ENCODE measurements around the gene LSM7. TPM values are rescaled to one million over a fixed set of nuclear protein-coding genes. Genes with fewer than 3 reads are reported as not detected.
A peak's percentile ranks its signal among the peaks of the same experiment; 100 is the strongest.

LSM7 gene
- polyA plus RNA-seq, 12 donors, result 51.9 to 73.7 (median 62.8) TPM; not detected in 1

GRCh38 chr19:2306281-2306806 is 22.0 kb downstream of the LSM7 start:
- no peak for DNase-seq

GRCh38 chr19:2305452-2306280 is 22.7 kb downstream of the LSM7 start:
- DNase-seq, result no peak

DNA sequence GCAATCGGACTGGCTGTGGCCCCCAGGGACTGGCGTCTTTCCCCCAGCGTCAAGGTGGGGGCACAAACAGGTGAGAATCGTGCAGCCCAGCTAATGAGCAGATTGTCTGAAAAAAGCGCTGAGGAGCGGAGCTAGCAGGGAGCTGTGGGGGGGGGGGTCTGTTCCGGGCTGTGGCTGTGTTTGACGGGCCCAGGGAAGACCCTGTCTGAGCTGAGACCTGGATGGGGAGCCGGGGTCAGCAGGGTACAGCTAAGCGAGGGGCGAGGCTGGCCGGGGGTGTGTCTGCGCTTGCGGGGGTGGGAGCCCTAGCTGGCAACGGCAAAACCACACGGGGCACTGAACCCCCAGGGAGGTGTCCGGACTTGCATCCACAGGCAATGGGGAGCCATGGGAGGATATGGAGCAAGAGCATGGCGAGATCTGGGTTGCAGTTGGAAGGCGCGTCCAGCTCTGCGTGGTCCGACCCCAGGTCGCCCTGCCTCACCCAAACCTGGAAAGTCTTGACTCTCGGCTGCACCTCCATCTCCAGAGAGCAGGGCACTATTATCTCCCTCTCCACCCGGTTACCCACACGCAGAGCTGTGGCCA is 25.1 kb downstream of the LSM7 start:
- no peak for DNase-seq

GRCh38 chr19:2302319-2303210 is 25.8 kb downstream of the LSM7 start:
- peak; percentile 54 for DNase-seq

GRCh38 chr19:2300533-2300932 is 27.9 kb downstream of the LSM7 start:
- no peak for DNase-seq

DNA sequence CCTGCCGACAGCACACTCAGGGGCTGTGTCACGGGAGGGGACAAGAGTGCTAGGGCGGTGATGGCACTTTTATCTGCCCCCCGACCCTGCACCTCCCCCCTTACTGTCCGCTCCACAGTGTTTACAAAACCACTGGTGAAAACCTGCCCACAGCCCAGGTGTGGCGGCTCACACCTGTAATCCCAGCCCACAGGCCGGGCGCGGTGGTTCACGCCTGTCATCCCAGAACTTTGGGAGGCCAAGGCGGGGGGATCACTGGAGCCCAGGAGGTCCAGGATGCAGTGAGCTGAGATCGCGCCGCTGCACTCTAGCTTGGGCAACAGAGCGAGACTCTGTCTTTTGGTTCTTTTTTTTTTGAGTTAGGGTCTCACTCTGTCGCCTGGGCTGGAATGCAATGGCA is 32.2 kb downstream of the LSM7 start:
- no peak for DNase-seq

GRCh38 chr19:2294687-2295335 is 33.6 kb downstream of the LSM7 start:
- DNase-seq, result no peak

DNA sequence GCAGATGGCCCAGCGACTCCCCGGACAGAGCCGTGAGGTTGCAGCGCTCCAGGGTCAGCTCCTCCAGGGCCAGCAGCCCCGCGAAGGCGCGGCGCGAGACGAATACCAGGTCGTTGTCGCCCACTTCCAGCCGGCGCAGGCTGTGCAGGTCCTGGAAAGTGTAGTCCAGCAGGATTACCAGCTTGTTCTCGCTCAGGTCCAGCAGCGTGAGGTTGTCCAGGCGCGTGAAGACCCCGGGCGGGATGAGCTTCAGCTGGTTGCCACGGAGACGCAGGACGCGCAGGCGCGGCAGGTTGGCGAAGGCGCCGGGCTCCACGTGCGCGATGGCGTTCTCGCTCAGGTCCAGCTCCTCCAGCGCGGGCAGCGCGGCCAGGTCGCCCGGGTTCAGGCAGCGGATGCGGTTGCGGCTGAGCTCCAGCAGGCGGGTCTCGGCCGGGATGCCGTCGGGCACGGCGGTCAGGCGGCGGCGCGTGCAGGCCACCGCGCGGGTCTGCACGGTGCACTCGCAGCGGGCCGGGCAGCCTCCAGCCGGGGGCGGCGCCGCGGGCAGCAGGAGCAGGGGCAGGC is 37.1 kb downstream of the LSM7 start:
- no peak for DNase-seq

DNA sequence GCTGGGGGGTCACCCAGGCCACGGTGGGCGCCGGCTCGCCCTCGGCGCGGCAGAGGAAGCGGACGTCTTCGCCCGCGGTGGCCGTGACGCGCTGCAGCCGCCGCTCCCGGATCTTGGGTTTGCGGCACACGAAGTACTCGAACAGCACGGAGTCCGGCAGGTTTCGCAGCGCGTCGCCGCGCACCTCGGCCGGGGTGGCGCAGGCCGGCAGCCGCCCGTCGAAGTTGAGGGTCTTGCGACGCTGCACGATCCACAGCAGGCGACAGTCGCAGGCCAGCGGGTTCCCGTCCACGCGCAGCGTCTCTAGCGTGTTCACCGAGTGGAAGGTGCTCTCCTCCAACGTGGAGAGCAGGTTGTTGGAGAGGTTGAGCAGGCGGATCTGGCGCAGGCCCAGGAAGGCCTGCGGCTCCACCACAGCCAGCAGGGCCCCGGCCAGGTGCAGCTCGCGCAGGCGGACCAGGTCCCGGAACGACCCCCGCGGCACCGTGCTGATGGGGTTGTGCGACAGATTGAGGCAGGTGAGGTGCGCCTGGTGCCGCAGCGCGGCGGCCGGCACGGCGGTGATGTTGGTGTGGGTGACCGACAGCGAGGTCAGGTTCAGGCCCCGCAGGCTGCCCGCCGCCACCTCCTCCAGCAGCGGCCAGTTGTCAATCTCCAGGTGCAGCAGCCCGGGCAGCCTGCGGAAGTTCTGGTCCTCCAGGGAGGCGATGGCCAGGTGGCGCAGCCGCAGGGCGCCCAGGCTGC is 37.8 kb downstream of the LSM7 start:
- no peak for DNase-seq

DNA sequence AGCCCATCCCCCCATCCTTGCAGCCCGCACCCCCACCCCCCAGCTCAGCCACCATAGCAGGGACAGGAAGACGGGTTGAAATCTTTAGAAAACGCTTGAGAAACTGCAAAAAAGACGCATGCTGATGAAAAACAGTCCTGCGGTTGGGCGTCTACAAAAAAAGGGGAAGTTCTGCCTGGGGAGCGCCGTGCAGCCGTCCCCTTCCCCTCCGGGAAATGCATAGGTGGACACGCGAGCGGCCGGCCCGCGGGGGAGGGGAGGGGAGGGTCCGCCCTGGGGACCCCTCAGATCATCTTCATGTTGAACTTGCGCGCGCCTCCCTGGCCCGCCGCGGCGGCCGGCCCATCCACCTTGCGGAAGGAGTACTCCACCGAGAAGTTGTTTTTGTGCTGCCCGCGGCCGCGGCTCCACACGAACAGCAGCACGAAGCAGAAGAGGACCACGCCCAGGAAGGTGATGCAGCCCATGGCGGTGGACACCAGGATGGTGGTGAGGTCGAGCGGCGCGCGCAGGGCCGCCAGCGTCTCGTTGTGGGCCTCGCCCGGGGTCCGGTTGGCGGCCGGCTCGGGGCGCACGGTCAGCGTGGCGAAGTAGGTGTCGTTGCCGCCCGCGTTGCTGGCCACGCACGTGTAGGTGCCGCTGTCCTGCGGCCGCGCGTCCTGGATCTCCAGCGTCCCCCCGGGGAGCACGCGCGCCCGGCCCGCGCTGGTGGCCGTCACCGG is 38.5 kb downstream of the LSM7 start:
- no peak for DNase-seq

DNA sequence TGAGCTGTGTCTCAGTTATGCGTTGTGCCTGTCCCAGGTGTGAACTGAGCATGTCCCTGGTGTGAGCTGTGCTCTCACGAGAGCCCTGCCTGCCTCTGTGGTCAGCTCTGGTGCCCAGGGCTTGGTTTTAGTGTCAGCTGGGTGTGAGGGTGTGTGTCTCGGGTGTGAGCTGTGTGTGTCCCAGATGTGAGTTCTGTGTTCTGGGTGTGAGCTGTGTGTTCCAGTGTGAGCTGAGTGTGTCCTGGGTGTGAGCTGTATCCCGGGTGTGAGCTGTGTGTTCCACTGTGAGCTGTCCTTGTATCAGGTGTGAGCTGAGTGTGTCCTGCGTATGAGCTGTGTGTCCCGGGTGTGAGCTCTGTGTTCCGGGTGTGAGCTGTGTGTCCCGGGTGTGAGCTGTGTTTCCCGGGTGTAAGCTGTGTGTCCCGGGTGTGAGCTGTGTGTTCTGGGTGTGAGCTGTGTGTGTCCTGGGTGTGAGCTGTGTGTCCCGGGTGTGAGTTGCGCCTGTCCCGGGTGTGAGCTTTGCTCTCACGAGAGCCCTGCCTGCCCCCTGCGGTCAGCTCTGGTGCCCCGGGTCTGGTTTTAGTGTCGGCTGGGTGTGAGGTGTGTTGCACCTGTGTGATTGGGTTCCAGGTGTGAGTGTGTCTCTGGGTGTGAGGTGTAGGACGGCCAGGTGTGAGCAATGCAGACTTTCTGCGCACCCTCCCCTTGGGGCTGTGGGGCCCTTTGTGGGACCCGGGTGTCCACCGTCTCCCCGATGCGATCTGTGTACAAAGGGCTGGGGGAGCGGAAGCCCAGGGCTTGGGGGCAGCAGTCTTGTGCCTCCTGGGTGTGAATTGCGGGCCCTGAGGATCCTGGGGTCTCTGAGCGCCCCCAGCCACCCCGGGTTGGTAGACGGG is 39.3 kb downstream of the LSM7 start:
- DNase-seq, result no peak

- no peak for DNase-seq
Measured at GRCh38 chr19:2288338-2288817, 40.0 kb downstream of the LSM7 start.

DNA sequence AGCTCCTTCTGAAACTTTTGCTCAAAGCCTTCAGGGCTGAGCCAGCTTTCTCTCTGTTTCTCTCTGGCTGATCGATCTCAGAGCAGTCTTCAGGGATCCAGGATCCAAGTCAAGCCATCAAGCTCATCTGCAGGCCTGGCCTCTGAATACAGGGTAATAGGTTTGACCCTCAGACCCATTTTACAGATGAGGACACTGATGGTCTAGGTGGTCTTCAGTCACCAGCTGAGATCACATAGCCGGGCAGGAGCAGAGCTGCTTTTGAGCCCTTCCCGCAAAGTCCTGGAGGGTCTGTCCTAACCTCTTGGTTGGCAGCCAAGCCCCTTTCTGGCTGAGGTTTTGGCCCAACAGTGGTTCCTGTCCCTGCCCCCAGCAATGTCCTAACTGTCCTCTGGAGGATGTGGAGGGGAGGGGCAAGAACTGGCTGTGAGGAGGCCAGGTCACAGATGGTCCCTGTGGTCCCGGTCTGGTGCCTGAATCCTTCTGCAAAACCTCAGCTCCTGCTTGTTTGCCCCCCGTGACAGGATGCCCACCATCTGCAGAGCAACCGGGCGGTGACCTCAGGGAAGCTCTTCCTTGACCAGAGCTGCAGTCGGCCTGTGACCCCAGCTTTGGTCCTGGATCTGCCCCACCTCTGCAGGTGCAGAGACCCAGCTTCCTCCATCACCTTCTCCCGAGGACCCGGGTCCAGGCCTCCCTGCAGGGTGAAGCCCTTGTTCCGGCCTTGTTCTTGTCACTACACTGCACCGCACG is 40.6 kb downstream of the LSM7 start:
- DNase-seq, result no peak

DNA sequence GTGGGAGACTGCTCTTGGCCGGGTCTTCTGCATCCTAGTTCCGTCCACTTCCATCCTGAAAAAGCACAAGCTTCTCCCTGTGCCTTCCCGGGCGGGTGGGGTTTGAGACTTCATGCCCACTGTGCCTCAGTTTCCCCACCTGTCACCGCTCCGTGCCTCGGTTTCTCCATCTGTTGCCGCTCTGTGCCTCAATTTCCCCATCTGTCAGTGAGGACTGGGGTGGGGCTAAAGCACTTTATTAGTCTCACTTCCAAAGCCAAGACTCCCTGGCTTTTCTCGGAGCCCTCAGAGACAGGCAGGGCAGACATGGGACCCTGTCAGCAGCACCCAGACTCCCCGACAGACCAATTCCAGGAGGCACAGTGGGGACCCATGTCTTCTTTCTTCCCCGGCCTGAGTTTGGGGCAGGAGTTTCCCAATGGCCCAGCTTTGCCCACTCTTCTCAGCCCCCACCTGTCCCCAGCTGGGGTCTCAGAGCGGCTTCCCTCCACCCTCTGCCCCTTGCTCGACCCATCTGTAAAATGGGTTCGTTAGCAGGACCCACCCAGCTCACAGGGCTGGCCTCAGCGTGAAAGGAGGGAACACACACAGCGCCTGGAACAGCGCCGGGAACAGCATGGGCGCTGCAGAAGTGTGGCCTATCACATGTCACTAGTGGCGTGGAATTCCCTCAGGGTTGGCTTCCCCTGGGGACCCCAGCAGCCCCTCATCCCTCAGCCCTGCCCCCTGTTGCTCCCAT is 41.8 kb downstream of the LSM7 start:
- no peak for DNase-seq

DNA sequence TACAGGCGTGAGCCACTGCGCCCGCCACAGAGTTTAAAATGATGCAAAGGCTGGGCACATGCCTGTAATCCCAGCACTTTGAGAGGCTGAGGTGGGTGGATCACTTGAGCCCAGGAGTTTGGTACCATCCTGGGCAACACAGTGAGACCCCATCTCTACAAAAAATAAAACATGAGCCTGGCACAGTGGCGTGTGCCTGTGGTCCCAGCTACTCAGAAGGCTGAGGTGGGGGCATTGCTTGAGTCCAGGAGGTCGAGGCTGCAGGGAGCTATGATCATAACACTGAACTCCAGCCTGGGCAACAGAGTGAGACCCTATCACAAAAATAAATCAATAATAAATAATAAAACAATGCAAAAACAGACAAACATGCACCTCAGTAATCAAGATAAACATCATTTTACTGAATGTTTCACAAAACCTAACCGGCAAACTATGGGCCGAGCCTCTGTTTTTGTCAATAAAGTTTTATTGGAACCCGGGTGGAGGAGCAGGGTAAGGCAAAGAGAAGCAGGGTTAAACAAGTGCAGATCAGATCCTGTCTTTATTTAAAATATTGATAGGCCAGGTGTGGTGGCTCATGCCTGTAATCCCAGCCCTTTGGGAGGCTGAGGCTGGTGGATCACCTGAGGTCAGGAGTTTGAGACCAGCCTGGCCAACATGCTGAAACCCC is 44.4 kb downstream of the LSM7 start:
- no peak for DNase-seq

- no peak for DNase-seq
Measured at GRCh38 chr19:2282862-2283237, 45.5 kb downstream of the LSM7 start.

Data from muscle of arm (tissue), 12 donors.